NOMO-1 treated with DMSO at 0.1 percent for 48 hours (cell line): ENCODE results near the gene SYT2.

ENCODE experiments used
- DNase-seq: peaks from one replicate; lab custom pipeline; 2025; ENCODE audit not compliant: unreplicated experiment; lab: John Stamatoyannopoulos, UW

SYT2 gene

DNA sequence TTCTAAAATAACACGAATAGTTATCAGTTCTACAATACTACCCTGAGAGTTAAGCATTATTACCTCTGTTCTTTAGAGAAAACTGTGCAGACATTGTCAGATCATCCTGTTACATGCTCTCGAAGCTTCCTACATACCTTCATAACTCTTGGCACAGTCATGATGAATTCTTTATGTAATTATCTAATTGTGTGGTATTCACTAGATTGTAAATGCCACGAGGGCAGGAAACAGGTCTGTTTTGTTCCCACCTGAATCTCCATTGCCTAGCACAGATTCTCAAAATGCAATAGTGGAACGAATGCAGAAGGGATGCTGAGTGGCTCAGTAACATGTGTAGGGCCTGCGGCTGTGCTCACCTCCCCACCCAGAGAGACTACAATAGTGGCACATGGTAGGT, 3.4 kb downstream of the SYT2 start:
- no peak for DNase-seq

DNA sequence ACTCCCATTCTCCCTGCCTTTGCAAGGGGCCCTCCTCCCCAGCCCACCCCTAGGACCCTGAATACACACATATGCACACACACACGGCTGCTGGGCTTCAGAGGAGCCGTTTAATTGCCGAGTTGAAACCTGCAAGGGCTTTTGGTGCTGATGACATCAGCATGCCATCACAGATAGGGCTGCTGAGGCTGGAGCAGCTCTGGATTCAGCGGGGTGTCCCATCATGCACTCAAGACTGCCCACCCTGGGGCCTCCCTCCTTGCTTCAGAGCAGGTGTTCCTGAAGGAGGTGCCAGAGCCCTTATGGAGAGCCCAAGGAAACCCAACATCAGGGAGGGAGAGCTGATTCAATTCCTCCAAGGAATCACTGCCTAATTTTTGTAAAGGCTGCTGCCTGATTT, 5.7 kb downstream of the SYT2 start:
- no peak for DNase-seq

DNA sequence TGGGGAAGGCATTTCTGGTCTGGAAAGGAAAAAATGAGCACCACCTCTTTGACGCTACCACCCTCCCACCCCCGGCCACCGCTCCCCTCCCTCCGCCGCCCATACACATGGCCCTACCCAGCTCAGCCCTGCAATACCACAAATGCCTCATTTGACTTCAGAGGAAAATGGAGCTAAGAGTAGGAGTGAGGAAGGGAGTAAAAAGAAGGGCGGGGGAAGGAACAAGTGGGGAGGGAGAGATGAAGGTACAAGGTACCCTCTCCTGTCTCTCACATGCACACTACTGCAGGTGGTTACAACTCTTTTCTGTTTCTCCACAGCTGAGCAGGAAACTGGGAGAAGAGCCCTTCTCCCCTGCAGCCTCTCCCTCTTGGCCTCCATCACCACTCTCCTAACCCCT, 7.1 kb downstream of the SYT2 start:
- no peak for DNase-seq

DNA sequence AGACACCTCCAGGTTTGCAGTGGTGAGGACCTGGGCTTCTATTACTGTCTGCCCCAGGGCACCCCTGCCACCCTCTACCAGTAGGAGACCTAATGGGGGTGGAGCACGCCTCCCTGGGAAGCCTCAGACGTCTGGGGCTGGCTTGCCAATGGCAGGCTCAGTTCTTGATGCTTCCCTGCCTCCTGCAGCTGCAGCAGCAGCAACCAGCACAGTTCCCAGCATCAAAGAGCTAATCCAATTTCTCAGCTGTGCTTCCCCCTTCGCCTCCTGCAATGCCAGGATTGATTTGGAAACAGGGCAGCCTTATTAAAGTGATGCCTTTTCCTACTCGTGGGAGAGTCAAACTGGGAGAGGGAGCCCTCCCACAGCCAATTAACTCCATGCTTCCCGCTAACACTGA, 8.2 kb downstream of the SYT2 start:
- DNase-seq: no peak

DNA sequence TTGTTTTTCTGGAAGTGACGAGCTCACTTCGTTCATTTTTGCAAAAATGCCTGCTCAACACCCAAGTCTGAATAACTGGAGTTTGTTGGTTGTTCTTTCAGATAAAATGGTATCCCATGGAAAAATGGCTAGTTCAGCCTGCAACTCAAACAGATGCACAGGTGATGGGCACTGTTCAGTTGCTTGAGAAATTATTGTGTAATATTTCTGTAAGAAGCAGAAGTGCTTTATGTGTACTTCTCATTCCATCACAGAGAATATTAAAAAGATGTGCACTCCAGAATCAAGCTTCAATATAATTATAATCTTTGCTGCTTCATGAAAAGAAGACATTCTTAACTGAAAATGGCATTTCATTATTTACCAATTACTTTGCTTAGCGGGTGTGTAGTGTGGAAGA, 9.1 kb downstream of the SYT2 start:
- peak; percentile 8 for DNase-seq

DNA sequence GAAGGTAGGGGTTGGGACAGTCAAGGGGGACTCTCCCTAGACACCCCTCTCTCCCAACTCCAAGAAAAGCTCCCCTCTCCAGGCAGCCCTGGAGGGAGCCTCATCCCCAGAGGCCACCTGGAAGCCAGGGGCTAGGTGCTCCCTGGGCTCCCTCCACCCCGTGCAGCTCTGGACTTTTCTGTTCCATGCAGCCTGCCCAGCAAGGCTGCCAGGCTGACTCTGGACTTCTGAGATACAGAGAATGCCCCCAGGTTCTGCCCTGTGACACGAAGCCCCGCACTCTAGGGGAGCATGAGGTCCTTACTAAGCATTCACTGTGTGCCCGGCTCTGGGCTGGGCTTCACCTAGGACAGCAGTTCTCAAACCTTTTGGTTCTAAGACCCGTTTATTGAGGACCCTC, 10.2 kb downstream of the SYT2 start:
- no peak for DNase-seq

DNA sequence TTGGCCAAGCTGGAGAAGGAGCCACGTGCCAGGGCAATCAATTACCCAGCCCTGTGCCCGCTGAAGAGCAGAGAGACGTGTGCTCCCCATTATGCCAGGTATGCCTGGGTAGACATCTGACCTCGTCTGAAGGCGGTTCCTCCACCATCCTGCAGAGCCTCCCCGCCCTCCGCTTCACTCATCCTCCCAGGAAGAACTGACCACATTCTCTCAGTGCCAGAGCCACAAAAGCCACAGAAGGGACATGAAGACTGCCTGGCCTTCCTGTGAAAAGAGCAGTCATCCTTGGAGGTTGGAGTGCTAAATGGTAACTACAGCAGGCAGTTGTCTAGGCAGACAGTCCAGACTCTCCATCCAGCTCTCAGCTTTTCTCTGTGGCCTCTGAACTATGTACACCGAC, 12.0 kb downstream of the SYT2 start:
- no peak for DNase-seq

DNA sequence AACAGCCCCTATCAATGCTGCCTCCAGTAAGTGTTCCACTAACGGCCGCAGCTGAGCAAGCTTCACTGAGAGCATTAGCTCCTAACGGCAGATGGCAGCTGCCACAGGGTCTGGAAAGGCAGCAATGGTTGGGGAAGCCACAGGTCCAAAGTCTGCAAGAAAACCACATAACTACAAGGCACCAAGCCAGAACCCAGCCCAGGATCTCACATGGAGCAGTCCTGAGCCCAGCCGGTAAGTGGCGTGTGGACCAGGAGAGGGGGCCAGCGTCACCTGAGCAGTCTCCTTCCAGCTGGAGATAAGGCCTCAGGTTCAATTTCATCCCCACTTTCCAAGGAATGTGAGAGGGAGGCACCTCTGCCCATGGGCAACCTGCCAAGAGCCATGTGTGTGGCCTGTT, 13.2 kb downstream of the SYT2 start:
- no peak for DNase-seq

DNA sequence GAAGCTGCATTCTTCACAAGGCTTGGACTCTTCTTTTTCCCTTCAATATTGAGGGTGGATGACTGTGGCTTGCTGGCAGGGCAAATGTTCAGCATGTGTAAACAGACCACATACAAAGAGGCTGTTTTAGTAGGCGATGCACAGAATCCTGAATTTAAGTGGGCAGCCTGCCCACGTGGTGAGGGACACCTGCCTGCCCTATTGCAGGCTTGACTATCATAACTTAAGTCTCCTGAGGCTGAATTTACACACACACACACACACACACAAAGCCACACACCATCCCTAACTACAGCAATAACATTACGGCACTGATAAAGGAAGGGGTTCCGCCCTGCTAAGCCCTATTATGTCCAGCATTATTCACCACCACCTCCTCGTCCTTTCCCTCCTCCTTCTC, 15.9 kb downstream of the SYT2 start:
- DNase-seq: no peak

DNA sequence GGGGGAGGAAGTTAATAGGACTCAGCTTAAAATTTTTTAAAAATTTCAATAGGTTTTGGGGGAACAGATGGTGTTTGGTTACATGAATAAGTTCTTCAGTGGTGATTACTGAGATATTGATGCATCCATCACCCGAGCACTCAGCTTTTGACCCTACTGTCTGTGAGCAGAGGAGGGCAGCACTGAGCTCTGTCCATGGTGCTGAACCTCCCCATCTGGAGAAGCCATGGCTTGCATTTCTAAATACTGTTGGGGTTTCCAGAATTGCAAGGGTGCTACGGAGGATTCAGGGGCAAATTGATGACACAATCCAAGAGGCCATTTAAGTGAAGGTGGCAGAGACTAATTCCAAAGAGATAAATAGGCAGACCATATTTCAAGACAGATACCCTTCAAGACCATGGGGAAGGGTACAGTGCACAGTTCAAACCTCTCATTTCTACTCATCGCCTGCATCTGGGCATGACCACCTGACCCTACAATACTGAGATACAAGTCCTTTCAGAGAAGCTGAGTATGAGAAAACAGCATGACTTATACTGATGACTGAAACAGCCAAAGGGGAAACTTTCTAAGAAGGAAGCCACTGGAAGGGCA, 17.2 kb downstream of the SYT2 start:
- DNase-seq: peak; percentile 47

DNA sequence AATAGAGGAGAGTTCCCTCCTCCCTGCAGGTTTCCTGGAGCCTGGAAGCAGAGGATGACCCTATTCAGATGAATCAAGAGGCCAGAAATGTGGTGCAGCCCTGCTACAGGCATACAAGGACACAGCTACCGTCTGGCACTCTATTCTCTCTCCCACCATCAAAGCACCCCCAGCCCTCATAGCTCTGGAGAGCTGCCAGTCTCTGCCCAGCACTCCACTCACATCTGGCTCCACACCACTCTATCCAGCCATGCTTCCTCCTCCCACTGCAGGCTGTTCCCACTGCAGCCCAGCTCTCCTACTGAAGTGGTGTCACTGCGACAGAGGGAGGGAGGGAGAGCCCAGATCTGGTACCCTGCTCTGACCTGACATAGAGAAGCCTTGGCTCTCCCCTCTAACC, 18.4 kb downstream of the SYT2 start:
- DNase-seq: no peak

DNA sequence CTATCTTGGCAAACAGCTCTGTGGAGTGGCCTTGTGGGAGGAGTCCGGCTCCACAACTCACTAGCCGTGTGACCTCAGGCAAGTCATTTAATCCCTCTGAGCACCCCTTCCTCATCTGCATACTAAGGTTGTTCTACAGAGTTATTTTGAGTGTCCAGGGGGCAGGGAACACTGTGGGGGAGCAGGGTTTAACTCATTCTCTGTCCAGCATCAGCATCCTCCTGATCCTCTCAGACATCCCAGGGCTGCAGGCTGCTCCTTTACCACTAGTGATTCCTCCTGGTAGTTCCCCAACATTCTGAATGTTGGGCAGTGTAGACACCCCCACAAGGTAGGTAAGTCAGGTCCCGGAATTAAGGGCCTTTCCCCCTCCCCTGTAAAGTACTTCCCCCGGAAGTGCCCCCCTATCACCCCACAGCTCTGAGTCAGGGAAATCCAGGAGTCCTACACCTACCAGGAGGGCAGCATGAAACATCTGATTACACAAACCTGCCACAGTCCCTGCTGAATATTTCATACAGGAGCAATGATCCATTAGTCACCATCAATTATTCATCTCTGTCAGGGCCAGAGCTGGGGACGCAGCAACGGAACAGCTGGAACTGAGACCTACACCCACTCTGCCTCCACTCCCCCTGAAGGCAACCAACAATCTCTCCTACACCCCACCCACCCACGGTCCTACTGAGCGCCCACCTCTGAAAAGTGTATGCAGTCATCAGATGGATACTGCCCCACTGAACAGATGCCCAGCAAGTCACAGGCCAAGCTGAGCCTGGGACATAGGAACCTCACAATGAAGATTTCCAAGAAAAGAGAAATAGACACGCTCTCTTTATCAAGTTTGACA, 20.5 kb downstream of the SYT2 start:
- DNase-seq: no peak

DNA sequence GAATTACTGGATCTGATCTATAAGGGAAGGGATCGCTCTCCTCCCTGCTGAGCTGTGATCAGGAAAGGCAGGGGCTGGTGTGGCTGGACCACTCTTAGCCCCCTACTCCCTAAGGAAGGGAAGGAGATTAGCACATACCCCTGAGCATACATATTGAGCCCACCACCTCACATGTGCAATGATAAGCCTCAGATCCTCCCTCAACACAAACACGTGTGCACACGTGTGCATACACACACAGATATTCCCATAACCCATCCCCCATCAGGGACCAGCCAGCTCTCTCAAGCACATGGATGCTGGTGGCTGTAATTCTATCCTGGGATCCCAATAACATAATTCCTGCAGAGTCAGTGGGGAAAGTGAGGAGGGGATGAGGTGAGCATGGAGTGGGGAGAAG, 21.2 kb downstream of the SYT2 start:
- no peak for DNase-seq

DNA sequence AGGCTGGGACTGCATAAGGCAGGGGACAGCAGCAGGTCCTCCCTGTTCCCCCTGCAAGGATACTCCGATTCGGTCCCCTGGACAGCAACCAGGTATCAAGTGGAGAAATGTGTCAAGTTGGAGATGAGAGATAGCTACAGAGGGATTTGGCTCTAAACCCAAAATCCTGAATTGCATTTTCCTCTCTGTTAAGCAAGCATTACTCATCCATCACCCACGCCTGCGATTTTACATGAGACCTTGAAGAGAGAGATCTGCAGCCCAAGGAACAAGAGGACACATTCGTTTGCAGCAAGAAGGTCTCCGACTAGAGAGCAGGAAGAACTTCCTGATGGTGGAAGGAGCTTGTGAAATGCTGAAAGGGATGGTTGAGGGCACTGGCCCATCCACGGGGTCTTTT, 21.9 kb downstream of the SYT2 start:
- DNase-seq: no peak

DNA sequence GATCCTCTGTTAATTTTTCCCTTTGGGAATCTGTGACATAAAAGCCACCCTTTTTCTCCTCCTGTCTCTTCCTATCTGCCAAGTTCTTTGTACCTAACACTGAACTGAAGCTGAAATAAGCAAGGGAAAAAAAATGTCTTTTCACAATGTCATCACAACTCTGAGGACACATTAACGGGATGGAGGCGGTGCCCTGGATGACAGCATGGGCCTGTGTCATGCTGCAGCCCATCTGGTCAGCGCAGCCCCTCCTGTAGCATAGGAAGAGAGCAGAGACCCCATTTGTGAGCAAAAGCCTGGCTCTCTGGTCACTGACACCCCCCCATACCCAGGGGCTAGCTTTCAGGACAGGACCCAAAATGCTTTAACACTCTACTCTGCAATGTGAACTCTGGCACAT, 22.5 kb downstream of the SYT2 start:
- DNase-seq: no peak

DNA sequence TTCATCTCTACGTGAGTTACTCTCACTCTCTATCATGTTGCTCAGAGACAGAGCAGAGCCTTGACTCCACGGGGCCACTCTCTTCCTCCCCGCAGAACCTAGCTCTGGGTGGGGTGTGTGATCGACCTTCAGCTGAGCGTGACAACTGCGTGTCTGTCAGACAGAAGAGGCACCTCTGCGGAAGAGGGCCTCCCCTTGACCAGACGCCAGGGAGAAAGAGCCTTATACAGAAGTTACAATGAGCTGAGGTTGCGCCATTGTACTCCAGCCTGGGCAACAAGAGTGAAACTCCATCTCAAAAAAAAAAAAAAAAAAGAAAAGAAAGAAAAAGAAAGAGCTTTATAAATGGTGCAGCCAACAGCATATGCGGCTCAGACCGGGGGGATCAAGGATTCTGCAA, 22.9 kb downstream of the SYT2 start:
- no peak for DNase-seq

DNA sequence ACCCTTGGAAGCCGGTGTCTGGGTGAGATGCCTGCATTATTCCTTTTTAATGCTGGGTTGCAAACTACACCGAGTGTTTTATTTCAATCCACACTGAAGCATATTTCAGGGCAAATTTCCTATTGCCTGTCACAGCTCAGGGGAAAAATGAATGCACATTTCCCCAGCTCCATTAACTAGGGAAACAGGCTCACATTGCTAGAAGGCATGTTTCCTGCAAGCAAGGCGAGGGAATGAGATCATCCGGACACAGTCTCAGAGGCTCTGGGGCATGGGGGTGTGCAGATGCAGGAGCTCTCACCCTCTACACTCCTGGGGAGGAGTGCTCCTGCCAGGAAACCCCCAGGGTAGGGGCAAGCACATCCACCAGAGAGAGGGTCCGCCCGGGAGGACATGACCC, 24.6 kb downstream of the SYT2 start:
- no peak for DNase-seq

DNA sequence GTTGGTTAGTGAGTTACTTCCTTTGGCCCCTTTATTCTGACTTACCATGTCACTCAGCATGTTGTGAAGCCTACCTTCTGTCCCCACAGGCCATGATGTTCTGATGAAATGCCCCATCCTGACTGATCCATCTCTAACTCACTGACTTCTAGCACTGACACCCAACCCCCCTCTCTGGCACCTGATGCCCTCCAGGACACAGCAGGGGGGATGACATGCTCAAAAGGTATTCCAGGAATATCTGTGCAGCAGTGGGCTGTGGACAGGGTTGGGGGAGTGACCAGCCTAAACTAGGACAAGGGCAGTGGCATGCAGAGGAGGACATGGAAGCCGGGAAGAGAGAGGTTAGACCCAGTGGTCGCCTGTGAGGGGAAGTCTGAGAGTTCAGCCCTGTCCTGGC, 25.5 kb downstream of the SYT2 start:
- DNase-seq: no peak

DNA sequence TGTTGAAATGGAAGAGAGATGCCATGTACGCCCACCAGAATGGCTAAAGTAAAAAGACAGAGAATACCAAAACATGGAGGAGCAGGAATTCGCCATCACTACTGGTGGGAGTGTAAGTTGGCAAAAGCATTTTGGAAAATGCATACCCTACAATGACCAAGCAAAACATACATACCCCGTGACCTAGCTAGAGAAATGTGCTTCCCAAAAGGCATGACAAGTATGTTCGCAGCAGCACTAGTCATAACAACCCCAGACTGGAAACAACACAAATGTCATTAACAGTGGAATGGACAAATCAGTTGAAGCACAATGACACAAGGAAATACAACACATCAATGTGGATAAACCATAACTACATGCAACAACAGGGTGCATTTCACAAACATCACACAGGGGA, 27.2 kb downstream of the SYT2 start:
- no peak for DNase-seq

DNA sequence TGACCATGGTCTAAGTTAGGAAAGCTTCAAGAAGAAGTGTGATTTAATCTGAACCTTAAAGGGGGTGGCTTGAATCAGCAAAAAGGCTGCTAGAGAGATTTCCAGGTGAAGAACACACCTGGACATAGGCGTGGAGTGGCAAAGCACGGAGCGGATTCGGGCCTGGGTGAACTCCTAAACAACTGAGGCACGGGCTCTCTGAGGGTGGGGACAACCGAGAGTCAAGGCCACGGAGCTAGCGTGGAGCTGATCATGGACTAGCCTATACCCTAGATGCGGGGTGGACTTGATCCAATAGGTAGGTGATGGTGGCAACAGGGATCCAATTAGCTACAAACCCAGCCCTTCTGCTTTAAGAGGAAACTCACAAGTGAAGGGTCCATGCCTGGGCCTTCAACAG, 27.8 kb downstream of the SYT2 start:
- DNase-seq: no peak

DNA sequence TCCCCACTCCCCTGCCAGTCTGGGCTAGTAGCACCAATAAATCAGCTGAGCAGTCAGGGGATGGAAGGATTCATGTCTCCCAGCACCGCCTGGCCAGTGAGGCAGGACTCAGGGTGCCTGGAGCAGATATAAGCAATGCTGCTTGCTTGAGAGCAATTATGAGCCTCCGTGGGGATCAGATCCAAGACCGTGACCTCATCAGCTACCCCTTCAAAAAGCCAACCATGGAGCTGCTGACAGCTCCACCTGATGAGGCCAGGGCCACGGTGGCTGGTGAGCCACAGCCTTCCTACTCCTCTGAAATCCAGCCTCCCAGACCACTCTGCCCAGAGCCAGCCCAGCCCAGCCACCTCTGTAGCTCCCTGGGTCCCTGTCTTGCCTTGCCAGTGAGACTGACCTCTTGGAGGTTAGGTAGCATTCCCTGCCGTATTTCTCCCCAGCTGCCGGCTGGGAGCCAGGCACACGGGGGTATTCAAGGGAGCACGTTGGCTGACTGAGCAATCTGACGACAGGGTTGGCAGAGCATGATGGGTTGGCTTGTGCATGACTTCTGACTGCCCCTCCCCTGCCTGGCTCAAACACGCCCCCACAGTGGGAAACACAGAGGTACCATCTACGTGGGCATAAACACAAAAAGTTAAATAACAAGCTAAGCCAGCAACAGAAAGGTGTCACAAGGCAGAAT, 28.4 kb downstream of the SYT2 start:
- DNase-seq: no peak

DNA sequence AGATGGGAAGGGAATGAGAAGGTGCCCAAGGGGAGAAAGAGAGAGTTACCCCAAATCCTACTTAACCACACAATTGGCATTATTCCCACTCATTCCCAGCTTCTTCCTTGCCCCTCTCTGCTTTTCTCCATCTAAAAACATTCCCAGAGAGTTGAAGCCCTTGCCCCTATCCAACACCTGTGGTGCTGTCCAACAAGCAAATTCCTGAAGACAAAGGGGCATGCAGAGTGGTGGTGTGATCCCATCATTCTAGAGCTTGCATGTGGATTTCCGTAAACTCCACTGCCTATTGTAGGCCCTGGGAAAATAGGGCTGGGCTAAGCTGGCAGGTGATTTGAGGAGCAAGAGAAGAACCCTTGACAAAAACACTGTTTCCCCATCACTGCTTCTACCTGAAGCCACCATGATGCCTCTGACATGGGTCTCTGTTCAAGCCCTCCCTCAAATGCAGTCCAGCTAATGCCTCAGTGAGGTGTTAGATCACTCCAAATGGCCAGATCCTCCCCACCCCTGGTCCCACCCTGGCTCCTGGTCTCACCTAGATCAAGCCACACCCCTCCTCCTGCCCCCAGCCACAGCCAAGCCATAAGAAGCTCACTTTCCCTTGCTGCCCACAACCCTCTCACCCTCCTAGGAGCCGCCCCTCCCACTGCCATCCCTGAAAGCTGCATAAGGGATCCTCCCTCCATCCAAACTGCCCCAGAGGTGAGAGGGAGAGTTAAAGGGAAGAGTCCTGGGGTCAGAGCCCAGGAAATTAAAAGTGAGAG, 29.5 kb downstream of the SYT2 start:
- DNase-seq: no peak
